ENCODE data around the gene TRIM8.
"Not testable (repeated sequence)": the region's sequence is repeated elsewhere in the genome, so short reads cannot be mapped to it uniquely, and the experiment has no call there.

The TRIM8 gene

GRCh38 chr10:102673236-102673818 lies 29.0 kb downstream of the TRIM8 start:
- DNase-seq = no peak

GRCh38 chr10:102673819-102674511 lies 29.7 kb downstream of the TRIM8 start:
- peak; percentile 71 to 86 for DNase-seq

GRCh38 chr10:102674566-102674965 lies 30.3 kb downstream of the TRIM8 start:
- DNase-seq = peak in 1 of 2 donors; percentile 39

- DNase-seq = no peak
Measured at GRCh38 chr10:102675011-102675665, 30.9 kb downstream of the TRIM8 start.

GRCh38 chr10:102675666-102676533 lies 31.6 kb downstream of the TRIM8 start:
- DNase-seq = peak in 1 of 2 donors; percentile 40

- no peak for DNase-seq
Measured at GRCh38 chr10:102676534-102677315, 32.4 kb downstream of the TRIM8 start.

- DNase-seq = no peak
Measured at GRCh38 chr10:102677331-102678067, 33.2 kb downstream of the TRIM8 start.

- DNase-seq = no peak
Measured at GRCh38 chr10:102678068-102678400, 33.8 kb downstream of the TRIM8 start.

- peak; percentile 27 to 32 for DNase-seq
Measured at GRCh38 chr10:102678842-102679289, 34.6 kb downstream of the TRIM8 start.

GRCh38 chr10:102679596-102679995 lies 35.3 kb downstream of the TRIM8 start:
- no peak for DNase-seq

GRCh38 chr10:102681696-102682095 lies 37.4 kb downstream of the TRIM8 start:
- DNase-seq = no peak

- DNase-seq = no peak
Measured at GRCh38 chr10:102682416-102682815, 38.1 kb downstream of the TRIM8 start.

- DNase-seq = no peak
Measured at GRCh38 chr10:102682981-102683380, 38.7 kb downstream of the TRIM8 start.

- DNase-seq = no peak
Measured at GRCh38 chr10:102683736-102684135, 39.5 kb downstream of the TRIM8 start.

GRCh38 chr10:102691285-102692066 lies 47.2 kb downstream of the TRIM8 start:
- DNase-seq = no peak

- DNase-seq = not testable (repeated sequence)
Measured at GRCh38 chr10:102695401-102695800, 51.1 kb downstream of the TRIM8 start.

- DNase-seq = no peak
Measured at GRCh38 chr10:102696736-102697135, 52.5 kb downstream of the TRIM8 start.

- no peak for DNase-seq
Measured at GRCh38 chr10:102698894-102699293, 54.6 kb downstream of the TRIM8 start.

GRCh38 chr10:102701272-102701671 lies 57.0 kb downstream of the TRIM8 start:
- no peak for DNase-seq

GRCh38 chr10:102701796-102702195 lies 57.5 kb downstream of the TRIM8 start:
- no peak for DNase-seq

- no peak for DNase-seq
Measured at GRCh38 chr10:102702742-102703141, 58.5 kb downstream of the TRIM8 start.
